HG02588 (cell line): ENCODE measurements around the gene CD46.

Experiments
- ATAC-seq: cut with Tn5 transposase; IDR thresholded peaks from one replicate; pipeline ENCODE4 v1.9.1; 2021; ENCODE audit warnings: mild to moderate bottlenecking, moderate library complexity; ENCODE audit not compliant: unreplicated experiment

CD46 gene

GRCh38 chr1:207826557-207827487, 75.0 kb downstream of the CD46 start:
- no peak for ATAC-seq

DNA sequence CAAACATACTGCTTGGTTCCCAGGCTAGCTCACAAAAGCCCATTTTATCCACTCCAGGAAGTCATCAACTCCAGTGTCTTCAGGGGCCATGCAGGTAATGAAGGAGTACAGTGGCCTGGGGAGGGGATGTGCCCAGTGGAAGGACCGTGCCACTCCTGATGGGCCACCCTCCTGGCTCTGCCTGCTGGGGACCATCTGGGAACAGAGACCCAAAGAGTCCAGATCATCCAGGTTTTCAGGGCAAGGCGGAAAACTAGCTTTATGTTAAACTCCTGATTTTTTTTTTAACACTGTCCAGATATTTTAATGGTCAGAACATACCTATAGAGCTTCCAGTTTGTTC, 75.6 kb downstream of the CD46 start:
- ATAC-seq = no peak

DNA sequence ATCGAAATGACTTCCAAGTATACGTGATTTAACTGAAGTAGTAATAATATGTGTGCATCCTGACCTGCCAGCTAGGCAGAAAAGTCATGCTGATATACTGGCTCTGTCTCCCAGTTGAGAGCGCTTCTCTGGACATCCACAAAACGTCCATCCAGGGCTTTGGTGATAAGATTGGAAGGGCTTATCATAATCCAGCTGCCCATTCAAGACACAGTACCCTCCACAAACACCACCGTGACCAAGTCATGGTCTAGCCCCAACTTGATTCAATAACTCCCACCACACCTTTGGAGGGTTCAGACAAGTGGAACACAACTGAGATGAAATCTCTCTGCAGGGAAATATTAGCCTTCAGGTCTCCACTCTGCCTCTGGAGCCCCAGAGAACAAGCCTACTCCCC, 76.2 kb downstream of the CD46 start:
- ATAC-seq = no peak

DNA sequence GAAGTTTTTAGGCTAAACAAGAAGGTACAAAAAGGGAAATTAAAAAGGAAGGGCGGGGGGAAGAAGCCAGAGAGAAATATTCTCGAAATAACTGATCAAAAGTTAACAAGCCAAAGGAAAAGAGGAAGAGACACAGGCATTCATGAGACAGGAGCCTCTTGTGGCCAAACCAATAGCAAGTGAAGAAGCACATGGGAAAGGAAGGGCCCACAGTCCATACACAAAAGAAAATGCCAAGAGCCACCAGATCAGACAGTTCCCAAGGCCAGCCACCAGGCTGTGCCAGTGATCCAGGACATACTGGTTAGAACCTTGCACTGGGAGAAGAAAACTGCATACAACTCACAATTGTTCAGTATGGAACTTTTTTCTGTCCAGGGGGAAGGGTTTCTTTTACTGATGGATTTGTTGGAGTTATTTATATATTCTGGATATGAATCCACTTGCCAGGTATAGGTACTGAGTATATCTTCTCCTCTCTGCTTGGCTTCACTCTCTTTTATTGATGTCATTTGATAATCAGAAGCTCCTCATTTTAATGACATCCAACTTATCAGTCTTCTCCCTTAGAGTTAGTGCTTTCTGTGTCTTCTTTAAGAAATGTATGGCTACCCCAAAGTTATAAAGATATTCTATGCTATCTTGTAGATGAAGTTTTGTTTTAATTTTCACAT, 76.8 kb downstream of the CD46 start:
- peak; percentile 24 for ATAC-seq

GRCh38 chr1:207829576-207829975, 77.7 kb downstream of the CD46 start:
- no peak for ATAC-seq

- ATAC-seq = no peak
Observed at GRCh38 chr1:207830788-207831187, 78.9 kb downstream of the CD46 start.

DNA sequence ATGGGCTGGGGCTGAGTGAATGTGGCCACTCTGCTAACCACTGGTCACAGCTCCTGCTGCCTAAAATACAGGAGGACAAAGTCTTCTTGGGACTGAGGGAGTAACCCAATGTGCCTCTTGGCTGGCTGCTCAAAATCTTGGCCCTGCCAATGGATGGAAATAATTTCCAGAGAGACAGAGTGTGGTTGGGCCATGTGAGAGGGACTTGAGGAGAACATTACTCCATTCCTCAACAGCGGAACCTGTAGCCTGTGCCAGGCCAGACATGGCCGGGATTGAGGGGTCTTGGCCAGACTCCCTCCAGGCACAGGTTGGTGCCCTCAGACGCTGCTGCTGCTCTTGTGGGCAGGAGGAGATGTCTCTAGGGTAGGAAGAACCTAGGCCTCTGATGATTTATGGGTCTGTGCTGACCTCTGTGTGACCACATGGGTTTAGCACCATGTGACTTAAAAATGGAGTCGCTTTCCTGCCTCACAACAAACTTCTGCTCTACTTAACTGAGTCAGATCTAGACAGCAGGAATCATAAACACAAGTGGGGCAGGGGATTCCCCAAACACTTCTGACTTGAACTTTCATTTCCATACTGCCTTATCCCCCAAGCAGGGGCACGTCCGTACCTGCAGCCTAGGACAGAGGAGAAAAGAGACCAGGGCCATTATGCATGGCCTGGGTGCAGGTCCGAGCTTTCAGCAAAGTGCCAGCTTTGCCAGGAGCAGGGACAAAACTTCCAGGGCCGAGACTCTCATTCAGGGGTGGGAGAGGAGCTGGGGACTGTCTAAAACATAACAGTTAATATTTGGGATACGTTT, 79.9 kb downstream of the CD46 start:
- ATAC-seq = peak; percentile 89

GRCh38 chr1:207832796-207833195, 80.9 kb downstream of the CD46 start:
- no peak for ATAC-seq

DNA sequence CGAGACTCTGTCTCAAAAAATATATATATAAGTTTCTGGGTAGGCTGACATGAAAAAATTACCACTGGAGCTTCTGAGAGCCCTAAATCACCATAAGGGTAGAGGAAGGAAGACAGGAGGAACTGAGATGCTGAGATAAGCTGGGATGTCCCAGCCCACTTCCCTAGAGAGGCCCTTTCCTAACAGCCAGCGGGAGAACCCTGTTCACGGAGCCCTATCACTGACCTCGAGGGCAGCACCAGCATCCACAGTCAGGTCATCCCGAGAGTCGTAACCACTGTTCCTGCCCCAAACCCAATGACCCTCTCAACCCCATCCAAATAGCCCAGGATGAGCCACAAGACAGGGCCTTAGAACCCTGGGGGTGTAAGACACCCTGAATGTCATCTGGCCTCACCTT, 81.5 kb downstream of the CD46 start:
- no peak for ATAC-seq

DNA sequence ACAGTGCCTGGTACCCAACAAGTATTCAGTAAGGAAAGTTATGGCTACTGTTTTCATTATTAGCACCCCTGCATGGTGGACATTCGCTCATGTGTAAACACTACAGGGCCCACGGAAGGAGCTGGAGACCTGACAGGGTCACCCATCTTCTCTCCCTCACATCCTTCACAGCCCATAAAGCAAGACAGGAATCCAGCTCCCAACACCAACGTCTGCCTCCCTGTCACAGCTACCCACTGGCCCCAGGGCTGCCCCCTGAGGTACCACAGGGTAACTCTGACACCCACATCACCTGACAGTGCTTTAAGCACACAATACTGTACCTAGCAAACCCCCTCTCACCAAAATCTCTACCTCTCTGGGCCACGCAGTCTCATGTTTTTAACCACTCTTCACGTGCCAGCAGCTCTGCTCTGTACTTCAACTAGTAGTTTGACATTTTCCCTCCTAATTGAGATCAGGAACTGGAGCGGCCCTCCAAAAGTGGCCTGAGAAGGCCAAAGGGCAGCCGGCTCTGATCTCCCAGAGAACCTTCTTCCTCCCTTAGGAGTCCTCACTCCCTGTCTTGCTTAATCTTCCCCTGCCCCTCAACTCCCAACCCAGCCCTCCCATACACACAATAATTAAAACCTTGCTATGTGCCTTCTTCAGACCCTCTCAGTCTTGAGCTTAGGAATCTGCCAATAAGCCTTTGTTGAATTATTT, 82.3 kb downstream of the CD46 start:
- no peak for ATAC-seq

DNA sequence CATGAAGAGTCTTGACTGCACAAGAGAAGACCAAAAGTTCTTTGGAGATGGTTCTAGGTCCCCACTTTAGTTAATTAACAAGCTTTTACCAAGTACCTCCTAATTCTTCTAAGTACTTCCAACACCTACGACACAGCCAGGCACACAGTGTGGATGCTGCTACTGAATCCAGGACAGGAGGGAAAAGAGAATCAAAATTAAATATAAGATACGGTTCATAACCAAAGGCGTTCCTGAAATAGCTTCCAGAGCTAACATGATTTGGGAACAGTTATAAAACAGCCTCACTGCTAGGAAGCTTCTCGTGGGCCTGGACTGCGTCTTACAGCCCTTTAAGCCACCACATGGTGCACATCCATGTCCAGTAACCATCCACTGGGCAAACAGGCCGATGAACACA, 84.1 kb downstream of the CD46 start:
- ATAC-seq = no peak

DNA sequence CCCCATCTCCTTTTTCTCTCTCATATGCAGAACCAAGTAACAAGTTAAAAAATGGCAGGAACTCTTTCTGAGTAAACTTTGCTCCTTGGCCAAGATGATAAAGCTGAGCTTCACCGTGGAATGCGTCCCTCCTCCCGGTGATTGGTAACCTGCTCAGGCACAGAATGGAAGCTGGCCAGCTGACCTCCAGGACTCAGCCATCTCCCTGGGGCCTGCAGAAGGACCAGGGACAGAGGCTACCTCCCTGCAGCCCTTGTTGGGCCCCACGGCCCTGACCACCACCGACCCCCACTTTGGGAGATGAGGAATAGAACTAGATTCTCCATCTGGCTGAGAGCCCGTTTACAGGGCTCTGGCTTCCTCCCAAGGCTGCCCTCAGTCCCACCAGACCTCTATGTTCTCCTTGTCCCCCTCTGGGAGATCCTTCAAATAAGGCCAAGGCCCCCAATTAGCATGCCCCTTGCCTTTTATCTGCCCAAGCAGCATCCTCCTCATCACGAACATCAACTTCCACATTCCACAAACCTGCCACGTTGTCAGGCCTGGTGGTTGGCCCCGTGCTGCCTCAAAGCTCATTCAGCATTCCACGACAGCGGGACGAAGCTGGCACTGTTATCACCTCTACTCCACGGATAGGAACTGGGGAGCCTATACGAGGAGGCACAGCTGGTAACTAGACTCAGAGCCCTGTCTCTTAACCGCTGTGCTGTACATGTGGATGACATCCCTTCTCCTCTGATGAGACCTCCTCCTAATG, 84.9 kb downstream of the CD46 start:
- no peak for ATAC-seq

DNA sequence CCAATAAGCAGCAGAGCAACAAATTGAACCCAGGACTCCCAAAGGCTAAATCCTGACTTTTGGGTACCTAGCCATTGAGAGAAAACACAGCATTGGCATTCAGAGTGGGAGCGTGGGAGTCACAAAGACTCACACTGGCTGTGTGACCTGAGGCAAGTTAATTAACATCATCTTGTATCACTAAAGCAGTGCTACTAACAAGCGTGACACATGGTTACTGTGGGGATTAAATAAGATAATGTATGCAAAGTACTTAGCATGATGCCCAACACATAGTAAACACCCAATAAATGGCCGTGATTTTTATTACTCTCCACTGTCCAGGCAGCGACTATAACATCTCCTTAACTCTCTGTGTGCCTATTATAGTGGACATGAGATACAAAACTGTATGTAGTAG, 85.8 kb downstream of the CD46 start:
- ATAC-seq = no peak

DNA sequence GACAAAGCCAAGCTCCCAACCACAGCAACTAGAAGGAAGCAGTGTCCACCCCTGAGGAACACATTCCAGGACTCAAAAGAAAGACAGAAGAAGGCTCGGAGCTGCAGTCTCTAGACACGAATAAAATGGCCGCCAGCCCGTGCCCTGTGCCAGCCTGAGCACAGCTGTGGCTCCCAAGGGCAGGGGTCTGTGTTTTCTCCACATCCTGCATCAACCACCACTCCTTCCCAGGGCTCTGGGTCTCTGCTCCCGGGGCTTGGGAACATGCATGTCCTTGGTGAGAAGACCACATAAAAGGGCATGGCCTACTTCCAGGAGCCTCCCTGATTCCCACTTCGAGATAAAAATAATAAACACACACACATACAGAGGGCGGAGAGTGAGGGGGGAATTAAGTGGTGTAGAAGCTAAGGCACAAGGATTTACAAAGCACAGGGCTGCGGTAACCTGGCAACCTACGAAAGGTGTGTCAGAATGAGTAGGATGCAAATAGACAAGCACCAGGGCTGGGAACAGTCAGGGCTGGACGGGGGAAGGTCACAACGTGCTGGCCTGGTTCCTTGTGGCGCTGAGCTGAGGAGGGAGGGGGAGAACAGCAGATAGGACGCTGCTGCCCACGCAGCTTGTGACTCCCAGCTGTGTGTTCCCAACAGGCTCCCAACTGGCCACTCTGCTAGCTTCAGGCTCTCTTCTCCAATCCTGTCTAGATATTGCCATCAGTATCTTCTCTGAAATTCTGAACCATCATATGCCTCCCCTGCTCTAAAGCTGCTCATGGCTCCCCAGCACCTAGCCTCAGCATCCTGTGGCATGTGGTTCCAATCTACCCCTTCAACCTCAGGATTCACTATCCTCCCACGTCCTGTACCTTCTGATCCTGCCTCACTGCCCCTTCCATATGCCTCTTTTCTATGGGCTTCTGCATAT, 86.6 kb downstream of the CD46 start:
- ATAC-seq = no peak

DNA sequence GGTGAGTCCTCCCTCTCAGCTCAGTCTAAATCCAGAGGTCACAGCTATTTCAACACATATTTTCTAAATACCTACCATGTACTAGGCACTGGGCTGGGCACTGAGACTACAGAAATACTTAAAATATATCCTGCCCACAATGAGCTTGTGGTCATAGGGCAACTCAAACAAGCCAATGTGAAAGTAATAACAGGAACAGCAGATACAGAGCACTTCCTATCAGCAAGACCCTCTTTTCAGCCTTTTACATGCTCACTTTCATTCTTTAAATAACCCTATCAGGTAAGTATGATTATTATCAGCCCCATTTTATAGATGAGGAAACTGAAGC, 87.2 kb downstream of the CD46 start:
- no peak for ATAC-seq

GRCh38 chr1:207840380-207840779, 88.5 kb downstream of the CD46 start:
- no peak for ATAC-seq

GRCh38 chr1:207841293-207841692, 89.4 kb downstream of the CD46 start:
- no peak for ATAC-seq

DNA sequence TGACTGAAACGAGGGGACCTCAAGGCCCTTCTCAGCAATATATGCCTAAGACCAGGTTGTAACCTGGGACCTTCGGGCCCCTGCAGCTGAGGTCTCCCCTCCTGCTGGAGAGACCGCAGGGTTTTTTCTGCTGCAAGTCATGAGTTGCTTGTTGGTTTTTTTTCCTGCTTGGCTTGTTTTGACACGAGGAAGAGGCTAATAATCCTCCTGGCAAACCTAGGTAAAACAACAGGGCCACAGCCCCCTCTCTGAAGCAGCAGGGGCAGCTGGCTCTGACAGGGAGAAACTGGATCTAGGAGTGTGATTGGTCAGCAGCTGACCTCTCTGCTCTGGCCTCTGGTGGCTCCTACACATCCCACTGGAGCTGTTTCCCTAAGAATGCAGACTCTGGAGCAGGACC, 90.0 kb downstream of the CD46 start:
- ATAC-seq = no peak

DNA sequence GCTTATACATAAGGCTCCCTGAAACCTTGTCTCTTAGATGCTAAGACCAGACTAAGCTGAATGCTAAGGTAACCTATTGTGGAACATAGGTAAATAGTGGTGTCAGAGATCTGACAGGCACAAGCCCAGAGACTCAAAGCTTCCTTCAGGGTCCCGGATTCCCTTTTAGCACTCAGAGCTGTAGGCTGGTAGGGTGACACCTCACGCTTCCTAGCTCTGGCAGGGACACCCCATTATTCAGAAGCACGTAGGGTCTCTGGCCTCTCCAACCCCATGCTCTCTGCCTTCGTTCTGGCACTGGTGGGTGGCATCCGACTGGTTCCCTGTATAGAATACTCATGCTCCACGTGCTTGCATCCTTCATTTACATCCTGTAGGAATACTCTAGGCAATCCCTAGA, 90.7 kb downstream of the CD46 start:
- no peak for ATAC-seq
